Ovary (tissue), 9 donors: ENCODE results near the gene THAP8. TPM values are rescaled to one million over a fixed set of nuclear protein-coding genes. Genes with fewer than 3 reads are reported as not detected.

Source experiments
- DNase-seq, 5 donors: peaks; one replicate each; pipeline ENCODE4 v3.0.0-alpha.2; 2019 to 2020
- H3K27ac ChIP-seq, 2 donors: fragments of 200-600 bp; one replicate each; pipeline versions ENCODE4 v1.5.1 to v1.8.0; 2019 to 2022
- H3K27me3 ChIP-seq: fragments of 200-600 bp; one replicate; pipeline ENCODE4 v1.8.0; 2022
- H3K36me3 ChIP-seq: fragments of 200-600 bp; sonication (generic); one replicate; pipeline ENCODE4 v1.5.1; 2019
- H3K4me1 ChIP-seq: one replicate; pipeline ENCODE4 v1.8.1; 2013; ENCODE audit warnings: mild to moderate bottlenecking, moderate library complexity; ENCODE audit not compliant: insufficient read depth
- H3K4me3 ChIP-seq: fragments of 200-600 bp; sonication (generic); one replicate; pipeline ENCODE4 v1.5.1; 2017
- H3K9me3 ChIP-seq, 2 donors: fragments of 200-600 bp in 1 of 2; sonication (generic) in 1 of 2; one replicate each; pipeline versions ENCODE4 v1.5.1 to v1.8.1; 2013 to 2019; ENCODE audit warnings: mild to moderate bottlenecking in 1 of 2, moderate library complexity in 1 of 2
- EP300 ChIP-seq: sonication (generic); formaldehyde crosslinking; IDR thresholded peaks from one replicate; pipeline ENCODE4 v1.6.1; 2017; ENCODE audit warnings: antibody characterized with exemption
- POLR2A ChIP-seq: fragments of 450-650 bp; IDR thresholded peaks from one replicate; pipeline ENCODE4 v1.6.1; 2017; ENCODE audit warnings: antibody characterized with exemption, mild to moderate bottlenecking, moderate library complexity
- WGBS, 3 donors: extraction: QIAGEN DNeasy Blood & Tissue Kit in 1 of 3; methylation state at CpG; one replicate each; pipeline versions ENCODE4 v1.1.5 to v1.1.7; 2013 to 2017; 5-methylcytosine and 5-hydroxymethylcytosine counted together
- intact Hi-C, 4 donors: fragments of 100-400 bp; cut with DNase I; formaldehyde crosslinking; loops; one replicate each; pipeline versions ENCODE4 v1.11.0 to v1.15.1; 2022 to 2023
- polyA plus RNA-seq, 2 donors: library from polyadenylated mRNA; stranded (reverse); fragments of 200-250 nt in 1 of 2; fragments of 350-450 nt in 1 of 2; fragmentation: Illumina TruSeq in 1 of 2; extraction: RNeasy Lipid Tissue Mini Kit (QIAGEN cat#74804) in 1 of 2; gene quantifications; one replicate each; pipeline ENCODE4 v1.2.3, GENCODE V29; 2013 to 2014
- total RNA-seq, 7 donors: library from RNA; depleted of rRNA in 2 of 7; stranded (reverse); fragments of >200 nt in 2 of 7; fragmentation: NEBNext Ultra II Directional in 3 of 7; extraction: Animal tissue kit (Norgen Biotek cat#: 25700) in 3 of 7; gene quantifications; one replicate each; pipeline versions ENCODE4 v1.1.0 to v1.2.4, GENCODE V29; 2016 to 2023
- TF ChIP-seq, protein P1 (sequence below), 3 donors: fragments of 450-650 bp in 2 of 3; fragments of 200-600 bp in 1 of 3; IDR thresholded peaks; one replicate each; pipeline versions ENCODE4 v1.5.1 to v1.8.0; 2016 to 2022; ENCODE audit warnings: antibody characterized with exemption in 3 of 3, mild to moderate bottlenecking in 1 of 3
- donor health status: DM: no; HTN: no; CAD: no; lungs with moderate emphysema.
- donor health status: DM: no; HTN: no; CAD: no.
- donor health status: Bipolar disorder and iron deficiency.
- donor health status: DM: yes; HTN: yes; CAD: no.
- donor health status: DM: no; HTN: no; CAD: no.
- donor health status: DM: yes; HTN: yes; CAD: no.

Gene THAP8
- total and polyA plus RNA-seq, 9 donors = 1.9 to 7.9 (median 6.4) TPM

DNA sequence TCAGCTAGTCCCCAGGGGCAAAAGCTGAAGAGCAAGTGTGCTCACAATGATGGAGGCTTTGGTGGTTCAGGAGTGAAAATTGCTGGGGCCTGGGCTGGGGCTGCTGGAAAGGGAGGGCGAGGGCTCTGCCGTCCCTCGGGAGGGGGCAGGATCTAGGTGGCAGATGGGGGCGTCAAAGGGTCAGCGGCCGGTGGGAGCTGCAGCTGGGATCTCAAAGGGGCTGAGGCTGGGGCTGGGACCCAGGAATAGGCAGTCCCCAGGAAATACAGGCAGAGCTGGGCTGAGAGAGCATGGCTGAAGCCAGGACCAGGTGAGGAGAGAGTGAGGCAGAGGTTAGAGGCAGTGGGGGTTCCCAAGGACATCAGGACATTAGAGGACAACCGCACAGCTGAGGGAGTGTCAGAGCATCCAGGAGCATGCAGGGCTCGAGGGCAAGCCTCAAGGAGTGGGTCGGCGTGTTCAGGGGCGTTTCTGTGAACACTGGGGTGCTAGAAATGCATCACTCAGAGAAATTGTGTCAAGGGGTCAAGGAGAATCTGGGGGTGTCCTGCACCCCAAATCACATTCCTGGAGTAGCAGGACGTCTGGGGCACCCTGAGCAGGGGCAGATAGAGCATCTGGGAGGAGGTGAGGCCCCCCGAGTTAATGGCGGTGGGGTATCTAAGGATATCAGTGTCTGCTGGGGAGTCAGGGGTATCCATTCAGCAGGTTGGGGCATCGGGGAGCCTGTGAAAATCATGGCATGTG, 44.3 kb downstream of the THAP8 start:
- H3K4me3 ChIP-seq = peak overlapping the region; percentile 29
- peak overlapping the region; percentile 27 to 50 for H3K27ac ChIP-seq
- 38 to 49% (median 40%) methylated on average over 15 of the region's 15 CpGs for WGBS, 3 donors
- H3K27me3 ChIP-seq = no peaks in the 10 kb centered on the region
- H3K9me3 ChIP-seq = no peaks in the 10 kb centered on the region
- TF ChIP-seq POLR2A (no peak), EP300 (no peak)
- TF ChIP-seq, protein P1, sequence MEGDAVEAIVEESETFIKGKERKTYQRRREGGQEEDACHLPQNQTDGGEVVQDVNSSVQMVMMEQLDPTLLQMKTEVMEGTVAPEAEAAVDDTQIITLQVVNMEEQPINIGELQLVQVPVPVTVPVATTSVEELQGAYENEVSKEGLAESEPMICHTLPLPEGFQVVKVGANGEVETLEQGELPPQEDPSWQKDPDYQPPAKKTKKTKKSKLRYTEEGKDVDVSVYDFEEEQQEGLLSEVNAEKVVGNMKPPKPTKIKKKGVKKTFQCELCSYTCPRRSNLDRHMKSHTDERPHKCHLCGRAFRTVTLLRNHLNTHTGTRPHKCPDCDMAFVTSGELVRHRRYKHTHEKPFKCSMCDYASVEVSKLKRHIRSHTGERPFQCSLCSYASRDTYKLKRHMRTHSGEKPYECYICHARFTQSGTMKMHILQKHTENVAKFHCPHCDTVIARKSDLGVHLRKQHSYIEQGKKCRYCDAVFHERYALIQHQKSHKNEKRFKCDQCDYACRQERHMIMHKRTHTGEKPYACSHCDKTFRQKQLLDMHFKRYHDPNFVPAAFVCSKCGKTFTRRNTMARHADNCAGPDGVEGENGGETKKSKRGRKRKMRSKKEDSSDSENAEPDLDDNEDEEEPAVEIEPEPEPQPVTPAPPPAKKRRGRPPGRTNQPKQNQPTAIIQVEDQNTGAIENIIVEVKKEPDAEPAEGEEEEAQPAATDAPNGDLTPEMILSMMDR (IDR thresholded peaks at IDR 0.05) = no peak
- DNase-seq = peak in 1 of 5 donors; percentile 45
- intact Hi-C loops = loop anchor here in 1 of 4 donors (10.0 kb wide), 1 partner anchor 45 kb away; the partner anchor contains the start of genes THAP8 and WDR62
- no peaks in the 10 kb centered on the region for H3K36me3 ChIP-seq
- peaks cover 4% of the 10 kb centered on the region for H3K4me1 ChIP-seq

DNA sequence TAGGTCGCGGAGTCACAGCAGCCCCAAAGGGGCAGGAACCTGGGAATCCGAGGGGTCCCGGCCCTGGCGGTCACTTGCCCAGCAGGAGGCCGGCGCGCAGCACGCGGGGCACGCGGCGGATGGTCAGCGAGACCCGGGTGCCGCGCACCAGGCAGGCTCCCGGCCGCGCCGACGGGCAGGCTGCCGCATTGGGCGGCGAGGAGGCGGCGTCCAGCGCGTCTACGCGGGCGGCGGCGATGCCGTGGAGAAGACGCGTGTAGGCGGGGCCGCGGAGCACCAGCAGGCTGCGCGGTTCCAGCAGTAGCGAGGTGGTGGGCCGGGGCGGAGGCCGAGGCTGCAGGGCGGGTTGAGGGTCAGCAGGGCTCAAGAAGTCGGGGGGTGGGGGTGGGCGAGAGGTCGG, 44.9 kb downstream of the THAP8 start:
- H3K9me3 ChIP-seq = no peaks in the 10 kb centered on the region
- peak; percentile 66 to 83 (median 72) for DNase-seq
- H3K27ac ChIP-seq = peak overlapping the region; percentile 27 to 50
- H3K27me3 ChIP-seq = no peaks in the 10 kb centered on the region
- 1 to 2% (median 1%) methylated on average over 38 to 50 of the region's 50 CpGs for WGBS, 3 donors
- intact Hi-C loops = loop anchor here in 1 of 4 donors (10.0 kb wide), 1 partner anchor 46 kb away; the partner anchor contains the start of genes THAP8 and WDR62
- H3K4me3 ChIP-seq = peak overlapping the region; percentile 29
- peaks cover 4% of the 10 kb centered on the region for H3K4me1 ChIP-seq
- H3K36me3 ChIP-seq = no peaks in the 10 kb centered on the region
- TF ChIP-seq, protein P1 (IDR thresholded peaks at IDR 0.05) = peak in 1 of 3 donors; percentile 13
- no peak for TF ChIP-seq EP300

DNA sequence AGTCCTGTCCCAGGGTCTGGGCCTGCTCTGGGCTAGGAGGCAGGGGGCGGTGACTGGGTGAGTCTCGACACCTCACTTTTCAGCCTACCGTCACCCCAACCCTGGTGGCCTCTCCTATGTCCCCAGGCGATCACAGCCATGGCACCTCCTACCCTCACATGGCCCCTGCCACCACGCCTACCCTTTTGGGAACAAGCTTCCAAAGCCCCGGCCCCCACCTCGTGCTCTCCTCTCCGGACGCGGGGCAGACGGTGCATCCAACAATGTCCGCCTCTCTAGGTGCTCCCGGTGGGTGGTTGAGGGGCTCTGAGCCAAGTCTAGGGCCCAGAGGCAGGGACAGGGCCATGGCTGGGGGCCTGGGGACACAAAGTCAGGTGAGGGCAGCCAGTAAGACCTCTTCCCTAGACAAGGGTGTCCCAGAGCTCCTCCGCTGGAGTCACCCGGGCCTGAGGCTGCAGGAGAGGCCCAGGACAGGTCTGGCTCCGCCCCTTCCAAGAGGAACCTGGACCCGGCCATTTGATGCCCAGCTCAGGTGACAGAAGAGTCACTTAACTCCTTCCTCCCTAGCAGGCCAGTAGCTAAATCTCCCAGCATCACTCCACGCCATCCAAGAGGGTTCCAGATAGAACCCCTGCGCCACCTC, 45.6 kb downstream of the THAP8 start, which contains the start of gene SYNE4:
Gene SYNE4, minus strand, starts transcription at position 478 of the 643 bp plus-strand sequence. Its CDS starts 132 bp downstream, at position 346.
- intact Hi-C loops = loop anchor here in 1 of 4 donors (10.0 kb wide), 1 partner anchor 46 kb away; the partner anchor contains the start of genes THAP8 and WDR62
- H3K27ac ChIP-seq = peak within 1 kb of the TSS; percentile 27 to 50

DNA sequence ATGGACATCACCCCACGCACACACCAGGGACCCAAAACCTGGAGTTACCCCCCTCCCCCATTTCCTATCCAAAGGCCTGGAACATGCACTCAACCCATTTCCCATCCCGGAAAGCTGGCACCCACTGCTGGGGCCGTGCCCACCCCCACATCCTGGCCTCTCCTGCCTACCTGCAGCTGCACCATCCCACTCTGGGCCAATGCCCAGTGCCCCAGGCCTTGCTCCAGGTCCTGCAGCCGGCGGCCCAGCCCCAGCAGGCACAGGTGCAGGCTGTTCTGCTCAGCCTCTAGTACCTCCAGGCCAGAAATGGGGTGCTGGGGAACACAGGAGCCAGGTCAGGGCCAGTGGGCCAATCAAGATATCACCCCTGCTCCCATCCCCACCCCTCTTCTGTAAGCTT, 47.1 kb downstream of the THAP8 start:
- H3K4me1 ChIP-seq = peaks cover 4% of the 10 kb centered on the region
- intact Hi-C loops = loop anchor here in 1 of 4 donors (10.0 kb wide), 1 partner anchor 48 kb away; the partner anchor contains the start of genes THAP8 and WDR62
- TF ChIP-seq, protein P1 (IDR thresholded peaks at IDR 0.05) = no peak
- no peak for TF ChIP-seq POLR2A
- no peak for TF ChIP-seq EP300
- H3K36me3 ChIP-seq = no peaks in the 10 kb centered on the region
- H3K27ac ChIP-seq = no peak overlapping the region
- 78 to 86% (median 84%) methylated on average over 5 of the region's 5 CpGs for WGBS, 3 donors
- H3K4me3 ChIP-seq = no peak overlapping the region
- H3K27me3 ChIP-seq = no peaks in the 10 kb centered on the region
- no peak for DNase-seq
- H3K9me3 ChIP-seq = no peaks in the 10 kb centered on the region

More for the DNA sequence above, 45.6 kb downstream of the THAP8 start, which contains the start of gene SYNE4:
- H3K36me3 ChIP-seq = no peaks in the 10 kb centered on the region
- peaks cover 4% of the 10 kb centered on the region for H3K4me1 ChIP-seq
- peak within 1 kb of the TSS; percentile 29 for H3K4me3 ChIP-seq
- TF ChIP-seq, protein P1 (IDR thresholded peaks at IDR 0.05) = no peak
- no peak for TF ChIP-seq EP300
- no peaks in the 10 kb centered on the region for H3K27me3 ChIP-seq
- 52 to 56% (median 54%) methylated on average over 19 of the region's 19 CpGs for WGBS, 3 donors
- no peaks in the 10 kb centered on the region for H3K9me3 ChIP-seq
- peak in 2 of 5 donors; percentile 45 to 51 for DNase-seq
